HTR-8/SVneo (cell line): ENCODE data around the gene BIN2.
"Not testable (repeated sequence)": the region's sequence is repeated elsewhere in the genome, so short reads cannot be mapped to it uniquely, and the experiment has no call there.

Source experiments
- DNase-seq: peaks from one replicate; pipeline ENCODE4 v3.0.0; 2011; ENCODE audit warnings: low spot score, mixed read lengths; ENCODE audit not compliant: insufficient read length
- FAIRE-seq: peaks from 2 replicates; lab custom pipeline; 2011; peaks lifted over from hg19 to GRCh38; lab: Jason Lieb, UNC

BIN2 gene

DNA sequence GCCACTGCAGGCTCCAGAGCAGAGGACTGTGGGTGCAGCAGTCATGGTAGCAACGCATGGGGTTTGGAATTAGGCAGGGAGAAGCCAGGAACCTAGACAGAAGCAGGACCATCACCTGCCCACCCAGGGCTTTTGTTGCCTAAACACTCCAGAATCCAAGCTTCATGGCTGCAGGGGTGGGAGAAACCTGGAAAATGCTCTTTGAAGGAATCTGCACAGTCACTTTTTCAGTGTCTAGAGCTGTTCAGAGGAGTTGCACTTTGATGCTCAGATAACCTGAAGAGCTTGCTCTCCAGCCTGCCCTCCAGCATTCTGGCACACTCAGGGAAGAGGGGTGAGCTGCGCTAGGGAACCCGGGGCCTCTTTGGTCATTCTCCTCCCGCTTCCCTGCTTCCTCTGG is 24.1 kb upstream of the BIN2 start:
- FAIRE-seq (no peak), DNase-seq (no peak)

- DNase-seq (no peak), FAIRE-seq (no peak)
Measured at GRCh38 chr12:51346581-51346980, 22.6 kb upstream of the BIN2 start, which contains the start of gene CELA1. CELA1 (minus strand) TSS chr12:51346679; CDS start chr12:51346638, 41 bp downstream.

- no peak for FAIRE-seq
- peak; percentile 44 for DNase-seq
Measured at GRCh38 chr12:51345681-51346080, 21.7 kb upstream of the BIN2 start.

DNA sequence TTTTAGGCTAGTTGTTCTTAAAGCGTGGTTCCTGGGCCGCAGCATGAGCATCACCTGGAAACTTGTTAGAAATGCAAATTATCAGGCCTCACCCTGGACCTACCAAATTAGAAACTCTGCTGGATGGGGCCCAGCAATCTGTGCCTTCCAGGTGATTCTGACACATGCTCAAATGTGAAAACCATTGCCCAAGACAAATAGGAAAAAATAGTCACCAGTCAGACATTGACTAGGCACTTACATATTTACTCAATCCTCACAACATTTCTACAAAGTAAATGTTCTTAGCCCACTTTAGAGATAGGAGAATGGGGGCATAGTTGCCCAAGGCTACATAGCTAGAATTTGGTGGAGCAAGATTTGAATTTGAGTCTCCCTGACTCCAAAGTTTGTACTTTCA is 19.2 kb upstream of the BIN2 start:
- DNase-seq (no peak), FAIRE-seq (no peak)

DNA sequence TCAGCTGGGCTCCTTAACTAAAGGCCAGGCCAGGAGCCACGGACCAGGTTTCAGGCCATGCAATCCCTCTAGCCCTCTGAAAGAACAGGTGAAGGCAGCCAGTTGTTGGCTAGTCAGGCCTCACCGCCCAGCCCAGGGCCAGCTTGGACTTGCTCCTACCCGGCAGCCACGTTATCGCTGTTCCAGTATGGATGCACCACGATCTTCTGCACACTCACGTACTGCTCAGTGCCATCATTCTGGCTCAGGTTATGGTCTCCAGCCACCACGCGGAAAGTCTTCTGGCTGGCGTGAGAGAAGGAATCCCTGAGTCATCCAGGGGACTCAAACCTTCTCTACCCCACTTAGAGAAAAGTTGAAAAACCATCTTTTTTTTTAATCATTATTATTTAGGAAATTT is 18.4 kb upstream of the BIN2 start:
- DNase-seq (no peak), FAIRE-seq (no peak)

DNA sequence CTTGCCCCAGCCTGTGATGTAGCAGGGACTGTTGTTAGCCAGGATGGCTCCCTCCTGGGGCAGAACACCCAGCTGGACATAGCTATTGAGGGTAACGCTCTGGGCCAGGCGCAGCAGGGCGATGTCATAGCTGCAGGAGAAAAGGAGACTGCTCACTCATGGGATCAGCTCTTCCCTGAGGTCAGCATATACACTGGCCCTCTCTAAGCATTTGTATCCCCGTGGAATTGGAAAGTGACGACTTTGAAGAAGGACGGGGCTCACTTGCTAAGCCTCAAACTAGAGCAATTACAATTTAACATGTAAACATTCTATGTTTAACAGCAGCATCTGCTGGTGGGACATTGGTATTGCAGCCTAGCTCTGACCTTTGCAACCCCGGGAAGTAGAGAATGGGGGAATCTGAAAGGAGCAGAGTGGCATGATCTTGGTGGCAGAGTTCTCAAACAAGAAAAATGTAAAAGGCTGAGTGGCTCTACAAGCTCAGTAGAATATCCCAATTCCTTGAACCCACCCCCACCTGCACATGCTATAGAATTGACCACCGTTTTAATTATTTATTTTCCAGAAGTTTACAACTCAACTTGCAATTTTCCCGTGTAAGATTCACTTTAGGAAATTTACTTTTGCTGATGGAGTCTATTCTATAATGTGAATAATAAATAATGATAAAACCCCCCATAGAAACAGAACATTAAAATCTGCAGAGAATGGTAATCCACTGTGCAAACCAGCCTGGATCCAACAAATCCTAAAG is 17.5 kb upstream of the BIN2 start:
- FAIRE-seq (peak; percentile 67), DNase-seq (peak; percentile 71)

GRCh38 chr12:51339750-51340149 is 15.8 kb upstream of the BIN2 start:
- FAIRE-seq, result no peak
- no peak for DNase-seq

DNA sequence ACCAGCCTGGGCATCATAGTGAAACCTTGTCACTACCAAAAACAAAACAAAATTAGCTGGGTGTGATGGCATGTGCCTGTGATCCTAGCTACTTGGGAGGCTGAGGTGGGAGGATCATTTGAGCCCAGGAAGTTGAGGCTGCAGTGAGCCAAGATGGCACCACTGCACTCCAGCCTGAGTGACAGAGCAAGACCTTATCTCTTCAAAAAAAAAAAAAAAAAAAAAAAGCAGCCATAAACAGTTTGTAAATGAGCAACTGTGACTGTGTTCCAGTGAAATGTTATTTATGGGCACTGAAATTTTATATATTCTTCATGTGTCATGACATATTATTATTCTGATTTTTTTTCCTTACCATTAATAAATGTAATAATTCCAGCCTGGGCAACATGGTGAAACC is 13.4 kb upstream of the BIN2 start:
- not testable (repeated sequence) for FAIRE-seq, DNase-seq

GRCh38 chr12:51335931-51336330 is 12.0 kb upstream of the BIN2 start:
- no peak for DNase-seq
- no peak for FAIRE-seq

DNA sequence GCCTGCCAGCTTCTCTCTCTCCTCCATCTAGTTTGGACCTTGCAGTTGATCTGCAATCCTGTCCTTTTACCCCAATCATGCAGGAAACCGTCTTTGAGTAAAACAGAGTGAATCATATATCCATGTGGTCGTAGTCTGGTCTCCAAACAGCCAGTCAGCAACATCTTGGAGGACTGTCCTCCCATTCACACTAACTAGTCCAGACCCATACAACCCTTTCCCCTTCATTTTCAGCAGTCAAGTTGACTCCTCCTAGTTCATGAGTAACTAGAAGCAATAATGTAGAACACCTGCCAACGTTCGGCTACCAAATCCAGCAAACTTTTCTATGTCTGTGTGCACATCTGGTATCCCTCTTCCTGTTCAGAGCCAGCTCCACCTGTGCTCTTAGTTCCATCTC is 10.8 kb upstream of the BIN2 start:
- FAIRE-seq (no peak), DNase-seq (no peak)

DNA sequence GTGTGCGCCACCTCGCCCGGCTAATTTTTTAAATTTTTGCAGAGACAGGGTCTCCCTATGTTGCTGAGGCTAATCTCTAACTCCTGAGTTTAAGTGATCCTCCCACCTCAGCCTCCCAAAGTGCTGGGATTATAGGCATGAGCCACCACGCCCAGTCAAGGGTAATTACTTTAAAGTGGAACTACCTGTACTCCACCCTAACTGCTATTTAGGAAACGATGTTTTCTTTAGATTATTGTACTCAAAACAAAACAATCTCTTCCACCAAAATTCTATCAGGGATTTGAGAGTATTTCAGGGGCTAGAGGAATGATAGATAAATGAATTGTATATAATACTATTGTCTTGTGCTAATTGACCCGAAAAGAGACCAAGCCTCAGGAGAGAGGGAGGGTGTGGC is 9.6 kb upstream of the BIN2 start:
- FAIRE-seq, result no peak

DNA sequence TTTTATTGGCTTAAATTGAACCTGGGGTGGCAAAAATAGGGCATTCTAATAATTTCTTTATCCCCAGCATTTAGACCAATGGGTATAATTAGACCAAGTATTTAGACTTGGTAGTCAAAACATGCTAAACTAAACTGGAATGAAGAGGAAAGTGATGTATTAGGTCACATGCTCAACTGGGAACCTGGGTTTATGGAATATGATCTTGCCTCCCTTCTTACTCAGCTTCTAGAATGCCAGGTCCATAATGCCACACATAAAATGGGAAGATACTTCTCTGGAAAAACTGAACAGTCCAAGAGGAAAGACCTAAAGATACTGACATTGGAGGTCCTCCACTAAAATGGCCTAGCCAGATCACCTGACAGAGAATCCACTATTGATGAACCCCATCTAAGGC is 6.2 kb upstream of the BIN2 start:
- FAIRE-seq (no peak), DNase-seq (no peak)

More for the DNA sequence above, 9.6 kb upstream of the BIN2 start:
- DNase-seq, result no peak

DNA sequence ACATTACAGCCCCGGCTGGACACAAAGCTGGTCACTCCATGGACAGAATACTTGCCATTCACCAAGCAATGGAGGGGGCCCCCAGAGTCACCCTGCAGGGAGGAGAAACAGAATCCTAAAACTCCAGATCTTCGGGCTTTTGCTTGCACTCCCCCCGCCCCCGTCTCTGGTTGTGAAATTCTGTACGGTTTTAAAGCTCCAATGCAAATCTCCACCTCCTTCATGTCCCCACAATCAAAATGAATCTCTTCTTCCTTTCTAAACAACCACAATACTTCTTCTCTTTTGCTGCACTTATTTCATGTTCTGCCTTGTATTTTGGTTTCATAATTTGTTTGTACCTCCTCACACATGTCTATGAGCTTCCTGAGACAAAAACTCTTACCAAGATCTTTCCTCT is 5.8 kb upstream of the BIN2 start:
- DNase-seq (no peak), FAIRE-seq (no peak)

- DNase-seq (no peak), FAIRE-seq (no peak)
Measured at GRCh38 chr12:51328587-51328986, 4.6 kb upstream of the BIN2 start.

DNA sequence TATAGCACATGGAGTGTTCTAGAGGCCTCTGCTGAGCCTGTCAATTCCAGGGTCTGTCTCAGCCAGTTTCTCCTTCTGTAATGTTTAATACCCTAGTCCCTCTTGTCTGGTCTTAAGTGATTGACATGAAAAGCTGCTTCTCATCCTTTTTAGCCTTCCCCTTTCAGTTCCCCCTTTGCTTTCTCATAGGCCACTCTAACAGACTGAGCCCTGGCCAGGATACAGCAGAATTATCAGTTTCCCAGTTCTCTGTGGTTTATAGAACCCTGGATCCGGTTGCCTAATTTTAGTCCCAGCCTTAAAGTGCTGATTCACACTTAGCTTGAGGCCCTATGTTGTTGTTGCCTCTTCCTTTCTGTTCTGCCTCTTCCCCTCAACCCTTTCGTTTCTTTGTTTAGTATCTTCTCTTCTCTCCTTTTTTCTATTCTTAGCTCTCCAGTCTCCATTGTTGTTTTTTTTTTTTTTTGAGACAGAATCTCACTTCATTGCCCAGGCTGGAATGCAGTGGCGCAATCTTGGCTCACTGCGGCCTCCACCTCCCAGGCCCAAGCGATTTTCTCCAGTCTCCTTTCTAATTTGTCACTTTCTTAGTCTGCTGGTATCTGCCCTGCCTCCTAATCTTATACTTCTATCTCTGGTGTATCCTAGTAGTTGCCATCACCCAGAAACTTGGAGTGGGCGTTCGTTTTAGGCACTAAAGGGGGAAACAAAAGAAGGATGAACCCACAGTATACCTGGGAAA is 2.9 kb upstream of the BIN2 start:
- DNase-seq, result no peak
- FAIRE-seq, result no peak

DNA sequence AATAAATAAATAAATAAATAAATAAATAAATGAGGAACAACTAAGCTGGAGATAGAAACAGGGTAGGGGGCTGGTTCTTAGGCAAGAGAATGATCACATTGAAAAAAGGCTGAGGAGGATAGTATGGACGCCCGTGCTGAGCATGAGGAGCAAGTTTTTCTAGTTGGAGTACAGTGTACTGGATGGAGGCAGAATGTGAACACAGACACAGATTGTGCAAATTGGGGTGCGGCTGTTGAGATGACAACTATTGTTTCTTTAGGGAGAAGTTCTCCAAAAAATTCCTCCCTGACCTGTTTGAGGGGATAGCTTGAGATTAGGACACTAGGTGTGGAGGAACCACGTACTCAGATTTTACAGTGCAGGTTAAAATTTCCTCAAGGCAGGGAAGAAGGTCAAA is 979 bp upstream of the BIN2 start:
- DNase-seq (no peak), FAIRE-seq (no peak)

GRCh38 chr12:51323317-51323960 is 535 bp downstream of the BIN2 start:
- FAIRE-seq (no peak), DNase-seq (no peak)

- DNase-seq (no peak), FAIRE-seq (no peak)
Measured at GRCh38 chr12:51322452-51322851, 1.5 kb downstream of the BIN2 start.

GRCh38 chr12:51321882-51322281 is 2.1 kb downstream of the BIN2 start:
- FAIRE-seq (no peak), DNase-seq (no peak)

- no peak for DNase-seq
- FAIRE-seq, result no peak
Measured at GRCh38 chr12:51320695-51321320, 3.2 kb downstream of the BIN2 start.

DNA sequence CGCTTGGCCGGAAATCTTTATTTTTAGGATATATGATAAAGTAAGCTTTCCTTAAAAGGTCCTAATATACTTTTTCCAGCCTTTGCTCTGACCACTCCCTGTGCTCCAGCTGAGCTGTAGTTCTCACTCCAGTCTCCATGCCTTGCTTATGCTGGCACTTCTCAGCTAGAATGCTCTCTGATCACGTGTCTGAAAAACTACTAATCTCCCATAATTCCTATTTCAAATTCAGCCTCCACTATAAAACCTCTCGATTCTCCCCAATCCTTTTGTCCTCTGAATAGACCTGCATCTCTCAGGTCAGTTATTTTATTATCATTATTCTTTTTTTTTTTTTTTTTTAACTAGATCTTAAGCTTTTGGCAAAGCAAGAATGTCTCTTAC is 3.7 kb downstream of the BIN2 start:
- DNase-seq (no peak), FAIRE-seq (no peak)
